ENCODE data around the gene SHROOM3.

DNA sequence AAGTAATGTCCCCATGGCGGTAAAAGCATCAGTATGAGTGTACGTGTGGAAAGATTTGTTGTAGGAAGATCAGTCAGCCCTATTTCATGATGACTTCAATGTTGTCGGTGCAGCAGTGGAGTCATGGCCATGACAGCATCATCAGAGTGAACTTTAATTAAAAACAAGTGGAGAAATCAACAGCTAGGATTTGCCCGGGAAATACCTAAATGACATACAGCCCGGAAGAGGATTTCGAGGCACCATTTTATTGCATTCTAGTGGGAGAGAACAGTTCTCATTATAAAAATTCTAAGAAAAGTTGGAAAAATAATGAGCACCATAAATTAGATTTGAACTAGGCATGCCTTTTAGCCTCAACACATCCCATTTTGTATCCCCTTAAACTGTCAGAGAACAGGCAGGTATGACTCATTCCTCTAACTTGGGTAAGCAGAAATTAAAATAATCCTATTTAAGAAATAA is 170.1 kb downstream of the SHROOM3 start:
- TF ChIP-seq, protein P1, sequence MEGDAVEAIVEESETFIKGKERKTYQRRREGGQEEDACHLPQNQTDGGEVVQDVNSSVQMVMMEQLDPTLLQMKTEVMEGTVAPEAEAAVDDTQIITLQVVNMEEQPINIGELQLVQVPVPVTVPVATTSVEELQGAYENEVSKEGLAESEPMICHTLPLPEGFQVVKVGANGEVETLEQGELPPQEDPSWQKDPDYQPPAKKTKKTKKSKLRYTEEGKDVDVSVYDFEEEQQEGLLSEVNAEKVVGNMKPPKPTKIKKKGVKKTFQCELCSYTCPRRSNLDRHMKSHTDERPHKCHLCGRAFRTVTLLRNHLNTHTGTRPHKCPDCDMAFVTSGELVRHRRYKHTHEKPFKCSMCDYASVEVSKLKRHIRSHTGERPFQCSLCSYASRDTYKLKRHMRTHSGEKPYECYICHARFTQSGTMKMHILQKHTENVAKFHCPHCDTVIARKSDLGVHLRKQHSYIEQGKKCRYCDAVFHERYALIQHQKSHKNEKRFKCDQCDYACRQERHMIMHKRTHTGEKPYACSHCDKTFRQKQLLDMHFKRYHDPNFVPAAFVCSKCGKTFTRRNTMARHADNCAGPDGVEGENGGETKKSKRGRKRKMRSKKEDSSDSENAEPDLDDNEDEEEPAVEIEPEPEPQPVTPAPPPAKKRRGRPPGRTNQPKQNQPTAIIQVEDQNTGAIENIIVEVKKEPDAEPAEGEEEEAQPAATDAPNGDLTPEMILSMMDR (IDR thresholded peaks at IDR 0.05): no peak
- no peak for TF ChIP-seq POLR2A (IDR thresholded peaks at IDR 0.05)

Data from body of pancreas (tissue), 4 donors.